SHP77 (cell line): Measurements from ENCODE around the gene AGBL5.

ENCODE experiments used
- DNase-seq, 2 experiments: peaks; one replicate each; lab custom pipeline; 2025; lab: John Stamatoyannopoulos, UW

AGBL5 gene

DNA sequence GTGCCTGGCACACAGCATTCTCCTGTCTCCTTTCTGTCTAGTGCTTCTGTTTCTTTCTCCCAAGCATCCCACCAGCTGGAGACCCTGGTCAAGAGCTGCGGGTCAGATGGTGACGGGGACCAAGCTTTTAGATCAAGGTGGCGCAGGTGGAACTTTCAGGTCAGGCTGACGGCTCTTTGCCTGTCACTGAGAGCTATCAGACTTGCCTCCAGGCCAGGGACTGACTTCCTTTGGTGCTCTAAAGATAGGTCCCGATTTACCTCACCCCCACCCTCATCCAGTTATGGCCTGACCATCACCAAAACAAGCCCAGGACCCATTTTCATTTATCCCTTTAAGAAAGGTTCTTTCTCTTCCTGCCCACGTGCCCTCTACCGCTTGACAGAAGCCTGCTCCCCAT lies 25.8 kb downstream of the AGBL5 start:
- no peak for DNase-seq

DNA sequence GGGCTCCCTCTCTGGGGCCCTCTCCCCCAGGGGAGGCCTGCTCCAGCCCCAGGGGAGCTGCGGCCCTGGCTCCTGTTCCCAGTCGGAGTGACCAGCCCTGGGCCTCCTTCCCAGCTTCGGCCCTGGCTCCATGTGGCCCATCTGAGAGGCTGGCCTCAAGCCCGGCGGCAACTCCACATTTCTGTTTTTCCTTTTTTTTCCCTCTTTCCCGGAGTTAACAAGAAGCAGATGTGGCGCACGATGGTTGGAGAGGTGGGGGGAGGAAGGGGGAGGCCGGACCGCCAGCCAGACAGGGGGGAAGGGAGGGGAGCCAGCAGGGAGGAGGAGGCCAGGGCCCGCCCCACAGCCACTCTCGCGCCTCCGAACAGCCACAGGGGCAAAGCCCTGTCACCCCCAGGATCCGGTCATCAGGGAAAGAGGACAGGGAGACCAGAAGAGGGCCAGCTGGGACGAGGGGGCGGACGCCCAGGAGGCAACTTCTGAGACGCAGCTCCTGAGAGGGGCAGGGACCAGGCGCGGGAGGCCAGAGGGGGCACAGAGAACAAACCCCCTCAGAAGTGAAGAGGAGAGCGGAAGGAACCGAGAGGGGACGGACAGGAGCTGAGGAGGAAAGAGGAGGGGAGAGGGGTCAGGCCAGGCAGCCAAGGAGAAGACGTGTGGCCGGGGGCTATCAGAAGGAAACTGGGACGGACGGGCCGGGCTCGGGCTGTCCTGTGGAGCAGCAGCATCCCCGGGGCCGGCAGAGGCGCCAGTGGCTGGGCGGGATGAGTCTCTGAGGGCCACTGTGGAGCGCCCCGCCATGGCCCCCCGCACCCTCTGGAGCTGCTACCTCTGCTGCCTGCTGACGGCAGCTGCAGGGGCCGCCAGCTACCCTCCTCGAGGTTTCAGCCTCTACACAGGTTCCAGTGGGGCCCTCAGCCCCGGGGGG lies 27.1 kb downstream of the AGBL5 start, which contains the start of gene EMILIN1:
EMILIN1 (plus strand) TSS at position 349 of the 928 bp plus-strand sequence; CDS start at position 800, 451 bp downstream.
- DNase-seq, result no peak

DNA sequence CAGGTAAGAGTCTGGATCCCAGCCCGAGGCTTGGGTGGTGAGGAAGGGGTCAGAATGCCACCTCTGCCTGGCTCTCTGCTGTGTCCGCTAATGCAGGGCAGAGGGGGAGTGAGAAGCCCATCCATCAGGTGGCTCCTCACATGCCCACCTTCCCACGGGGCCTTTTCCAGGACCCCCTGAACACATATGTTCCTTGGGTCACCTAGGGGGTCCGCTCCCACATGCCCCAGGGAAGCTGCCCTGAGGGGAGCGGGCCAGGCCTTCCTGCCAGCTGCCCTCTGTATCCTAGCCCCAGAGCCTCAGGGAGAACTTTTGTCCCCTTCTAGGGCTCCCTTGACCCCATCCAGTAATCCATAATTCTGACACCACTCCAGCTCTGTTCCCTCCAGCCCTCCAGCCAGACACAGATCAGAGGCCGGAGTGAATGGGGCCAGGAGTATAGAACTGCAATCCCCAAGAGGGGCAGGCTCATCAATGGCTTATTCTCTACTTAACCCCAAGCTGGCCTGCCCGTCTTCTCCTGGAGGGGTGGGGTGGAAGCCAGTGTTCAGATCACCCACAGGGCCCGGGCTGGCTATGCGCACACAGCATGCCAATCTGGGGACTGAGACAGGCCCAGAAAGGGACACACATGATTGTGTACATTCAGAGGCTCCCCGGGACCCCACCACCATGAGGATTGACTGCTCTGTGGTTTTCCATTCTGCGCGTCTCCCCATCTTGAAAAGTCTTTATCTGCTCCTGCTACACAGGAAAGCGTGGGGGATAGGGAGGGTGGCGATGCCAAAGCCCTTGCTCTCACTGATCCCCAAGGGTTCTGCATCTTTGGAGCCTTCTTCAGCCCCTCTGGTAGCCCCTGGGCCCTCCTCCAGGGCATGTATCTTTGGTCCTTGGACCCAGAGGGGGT lies 28.0 kb downstream of the AGBL5 start:
- DNase-seq, result no peak

DNA sequence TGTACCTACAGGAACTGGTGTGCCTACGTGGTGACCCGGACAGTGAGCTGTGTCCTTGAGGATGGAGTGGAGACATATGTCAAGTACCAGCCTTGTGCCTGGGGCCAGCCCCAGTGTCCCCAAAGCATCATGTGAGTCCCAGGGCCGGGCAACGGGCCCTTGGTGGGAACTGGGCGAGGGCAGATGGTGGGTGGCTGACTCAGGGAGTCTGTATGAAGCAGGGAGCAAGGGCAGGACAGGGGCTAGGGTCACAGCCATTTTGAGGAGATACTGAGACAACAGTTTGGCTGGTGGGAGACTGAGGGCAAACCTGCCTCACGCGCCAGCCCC lies 28.6 kb downstream of the AGBL5 start:
- DNase-seq, result no peak

DNA sequence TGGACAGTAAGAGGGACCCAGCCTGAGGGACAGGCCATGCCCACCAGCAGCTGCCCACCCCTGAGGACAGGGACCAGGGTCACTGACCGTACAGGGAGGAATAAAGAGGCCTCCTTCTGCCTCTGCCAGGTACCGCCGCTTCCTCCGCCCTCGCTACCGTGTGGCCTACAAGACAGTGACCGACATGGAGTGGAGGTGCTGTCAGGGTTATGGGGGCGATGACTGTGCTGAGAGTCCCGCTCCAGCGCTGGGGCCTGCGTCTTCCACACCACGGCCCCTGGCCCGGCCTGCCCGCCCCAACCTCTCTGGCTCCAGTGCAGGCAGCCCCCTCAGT lies 29.1 kb downstream of the AGBL5 start:
- DNase-seq, result no peak

DNA sequence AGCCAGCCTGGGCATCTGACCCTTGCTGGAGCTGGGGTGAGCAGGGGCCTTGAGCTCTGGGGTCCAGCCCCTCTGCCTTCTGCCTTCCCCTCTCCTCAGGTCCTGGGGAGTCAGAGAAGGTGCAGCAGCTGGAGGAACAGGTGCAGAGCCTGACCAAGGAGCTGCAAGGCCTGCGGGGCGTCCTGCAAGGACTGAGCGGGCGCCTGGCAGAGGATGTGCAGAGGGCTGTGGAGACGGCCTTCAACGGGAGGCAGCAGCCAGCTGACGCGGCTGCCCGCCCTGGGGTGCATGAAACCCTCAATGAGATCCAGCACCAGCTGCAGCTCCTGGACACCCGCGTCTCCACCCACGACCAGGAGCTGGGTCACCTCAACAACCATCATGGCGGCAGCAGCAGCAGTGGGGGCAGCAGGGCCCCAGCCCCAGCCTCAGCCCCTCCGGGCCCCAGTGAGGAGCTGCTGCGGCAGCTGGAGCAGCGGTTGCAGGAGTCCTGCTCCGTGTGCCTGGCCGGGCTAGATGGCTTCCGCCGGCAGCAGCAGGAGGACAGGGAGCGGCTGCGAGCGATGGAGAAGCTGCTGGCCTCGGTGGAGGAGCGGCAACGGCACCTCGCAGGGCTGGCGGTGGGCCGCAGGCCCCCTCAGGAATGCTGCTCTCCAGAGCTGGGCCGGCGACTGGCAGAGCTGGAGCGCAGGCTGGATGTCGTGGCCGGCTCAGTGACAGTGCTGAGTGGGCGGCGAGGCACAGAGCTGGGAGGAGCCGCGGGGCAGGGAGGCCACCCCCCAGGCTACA lies 30.7 kb downstream of the AGBL5 start:
- no peak for DNase-seq

DNA sequence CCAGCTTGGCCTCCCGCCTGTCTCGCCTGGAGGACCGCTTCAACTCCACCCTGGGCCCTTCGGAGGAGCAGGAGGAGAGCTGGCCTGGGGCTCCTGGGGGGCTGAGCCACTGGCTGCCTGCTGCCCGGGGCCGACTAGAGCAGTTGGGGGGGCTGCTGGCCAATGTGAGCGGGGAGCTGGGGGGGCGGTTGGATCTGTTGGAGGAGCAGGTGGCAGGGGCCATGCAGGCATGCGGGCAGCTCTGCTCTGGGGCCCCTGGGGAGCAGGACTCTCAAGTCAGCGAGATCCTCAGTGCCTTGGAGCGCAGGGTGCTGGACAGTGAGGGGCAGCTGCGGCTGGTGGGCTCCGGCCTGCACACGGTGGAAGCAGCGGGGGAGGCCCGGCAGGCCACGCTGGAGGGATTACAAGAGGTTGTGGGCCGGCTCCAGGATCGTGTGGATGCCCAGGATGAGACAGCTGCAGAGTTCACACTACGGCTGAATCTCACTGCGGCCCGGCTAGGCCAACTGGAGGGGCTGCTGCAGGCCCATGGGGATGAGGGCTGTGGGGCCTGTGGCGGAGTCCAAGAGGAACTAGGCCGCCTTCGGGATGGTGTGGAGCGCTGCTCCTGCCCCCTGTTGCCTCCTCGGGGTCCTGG lies 31.4 kb downstream of the AGBL5 start:
- DNase-seq, result no peak

DNA sequence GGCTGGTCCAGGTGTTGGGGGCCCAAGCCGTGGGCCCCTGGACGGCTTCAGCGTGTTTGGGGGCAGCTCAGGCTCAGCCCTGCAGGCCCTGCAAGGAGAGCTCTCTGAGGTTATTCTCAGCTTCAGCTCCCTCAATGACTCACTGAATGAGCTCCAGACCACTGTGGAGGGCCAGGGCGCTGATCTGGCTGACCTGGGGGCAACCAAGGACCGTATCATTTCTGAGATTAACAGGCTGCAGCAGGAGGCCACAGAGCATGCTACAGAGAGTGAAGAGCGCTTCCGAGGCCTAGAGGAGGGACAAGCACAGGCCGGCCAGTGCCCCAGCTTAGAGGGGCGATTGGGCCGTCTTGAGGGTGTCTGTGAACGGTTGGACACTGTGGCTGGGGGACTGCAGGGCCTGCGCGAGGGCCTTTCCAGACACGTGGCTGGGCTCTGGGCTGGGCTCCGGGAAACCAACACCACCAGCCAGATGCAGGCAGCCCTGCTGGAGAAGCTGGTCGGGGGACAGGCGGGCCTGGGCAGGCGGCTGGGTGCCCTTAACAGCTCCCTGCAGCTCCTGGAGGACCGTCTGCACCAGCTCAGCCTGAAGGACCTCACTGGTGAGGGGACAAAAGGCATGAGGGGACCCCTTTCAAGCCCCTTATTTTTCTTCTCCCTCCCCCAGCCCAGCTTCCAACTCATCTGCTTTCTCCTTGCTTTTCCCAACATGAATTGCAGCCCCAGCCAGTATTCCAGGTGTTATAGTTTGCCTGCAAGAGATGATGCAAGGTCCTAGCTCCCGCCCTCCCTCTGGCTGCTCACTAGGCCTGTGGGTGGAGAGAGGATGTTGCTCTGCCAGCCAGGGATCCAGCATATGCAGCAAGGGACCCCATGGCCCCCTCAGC lies 32.2 kb downstream of the AGBL5 start:
- DNase-seq, result peak in 1 of 2 experiments; percentile 40

DNA sequence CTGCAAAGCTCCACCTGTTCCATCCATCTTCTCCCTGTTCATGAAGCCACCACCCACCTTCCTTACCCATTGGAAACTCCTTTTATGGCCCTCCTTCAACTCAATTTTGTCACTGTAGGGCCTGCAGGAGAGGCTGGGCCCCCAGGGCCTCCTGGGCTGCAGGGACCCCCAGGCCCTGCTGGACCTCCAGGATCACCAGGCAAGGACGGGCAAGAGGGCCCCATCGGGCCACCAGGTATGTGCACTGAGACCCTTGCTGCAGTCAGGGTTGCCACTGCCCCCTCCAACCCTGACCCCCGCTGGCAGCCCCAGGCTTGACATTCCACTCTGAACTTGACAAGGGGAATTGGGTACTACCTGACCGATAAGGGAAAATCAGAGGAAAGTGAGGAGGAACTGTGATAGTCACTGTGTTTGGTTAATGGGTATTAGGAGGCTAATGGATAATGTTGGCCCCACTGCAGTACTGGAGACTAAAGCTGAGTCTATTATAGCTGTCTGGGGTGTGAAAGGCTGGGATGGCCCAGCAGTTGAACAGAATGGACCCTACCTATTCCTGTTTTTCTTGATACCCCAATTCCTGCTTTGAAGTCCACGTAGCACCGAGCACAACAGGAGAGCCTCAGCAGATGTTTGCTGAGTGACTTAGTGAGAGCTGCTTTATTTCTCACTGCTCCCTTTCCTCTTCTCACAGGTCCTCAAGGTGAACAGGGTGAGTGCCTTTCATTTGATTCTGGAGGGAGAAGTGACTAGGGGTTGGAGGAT lies 33.0 kb downstream of the AGBL5 start:
- no peak for DNase-seq

DNA sequence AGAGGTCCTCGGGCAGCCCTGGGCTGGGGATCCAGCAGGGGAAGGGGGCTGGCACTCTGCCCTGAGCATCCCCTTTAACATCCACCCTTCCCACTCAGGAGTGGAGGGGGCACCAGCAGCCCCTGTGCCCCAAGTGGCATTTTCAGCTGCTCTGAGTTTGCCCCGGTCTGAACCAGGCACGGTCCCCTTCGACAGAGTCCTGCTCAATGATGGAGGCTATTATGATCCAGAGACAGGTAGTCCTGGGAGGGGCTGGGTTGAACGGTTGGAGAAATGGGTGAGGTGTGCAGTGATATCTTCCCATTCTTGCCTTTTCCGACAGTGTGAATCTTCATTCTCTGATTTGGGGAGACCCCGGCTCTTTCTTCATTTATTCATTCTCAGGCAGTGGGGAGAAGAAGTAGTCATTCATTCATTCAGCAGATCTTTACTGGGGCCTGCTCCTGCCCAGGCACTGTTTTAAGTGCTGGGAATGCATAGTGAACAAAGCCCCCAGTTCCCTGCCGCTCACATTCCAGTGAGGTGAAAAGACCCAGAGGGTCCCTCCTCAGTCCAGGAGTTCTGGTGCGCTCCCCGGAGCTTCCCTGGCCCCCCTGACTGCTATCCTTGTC lies 33.7 kb downstream of the AGBL5 start:
- DNase-seq, result no peak

DNA sequence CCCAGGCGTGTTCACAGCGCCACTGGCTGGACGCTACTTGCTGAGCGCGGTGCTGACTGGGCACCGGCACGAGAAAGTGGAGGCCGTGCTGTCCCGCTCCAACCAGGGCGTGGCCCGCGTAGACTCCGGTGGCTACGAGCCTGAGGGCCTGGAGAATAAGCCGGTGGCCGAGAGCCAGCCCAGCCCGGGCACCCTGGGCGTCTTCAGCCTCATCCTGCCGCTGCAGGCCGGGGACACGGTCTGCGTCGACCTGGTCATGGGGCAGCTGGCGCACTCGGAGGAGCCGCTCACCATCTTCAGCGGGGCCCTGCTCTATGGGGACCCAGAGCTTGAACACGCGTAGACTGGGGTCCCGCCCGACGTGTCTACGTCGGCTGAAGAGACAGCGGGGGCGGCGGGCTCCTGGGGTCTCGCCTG lies 34.2 kb downstream of the AGBL5 start:
- peak; percentile 42 to 76 for DNase-seq

DNA sequence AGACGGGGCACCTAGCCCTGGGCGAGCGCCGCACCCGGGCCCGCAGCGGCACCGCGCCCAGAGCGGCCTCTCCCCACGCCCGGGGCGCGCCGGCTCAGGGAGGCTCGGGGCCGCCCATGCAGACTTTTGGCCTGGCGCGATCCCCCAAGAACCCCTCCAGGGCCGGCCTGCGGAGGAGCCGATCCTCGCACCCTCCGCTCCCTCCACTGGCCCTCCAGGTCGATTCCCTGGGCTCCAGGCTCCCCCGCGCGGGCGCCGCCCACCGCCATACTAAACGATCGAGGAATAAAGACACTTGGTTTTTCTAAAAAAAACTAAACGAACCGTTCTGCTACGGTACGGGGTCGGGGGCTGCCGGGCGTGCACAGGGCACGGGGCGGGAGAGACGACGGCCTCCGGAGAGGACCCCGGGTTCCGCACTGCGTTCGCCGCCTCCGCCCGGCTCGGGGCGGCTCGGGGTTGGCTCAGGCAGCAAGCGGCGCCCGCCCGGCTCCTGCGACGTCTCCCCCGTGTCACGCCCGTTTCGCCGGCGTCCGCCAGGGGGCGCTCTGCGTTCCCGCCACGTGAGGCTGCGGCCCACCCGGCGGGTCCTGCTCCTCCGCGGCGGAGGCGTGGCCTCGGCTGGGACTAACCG lies 34.7 kb downstream of the AGBL5 start:
- peak; percentile 88 to 90 for DNase-seq

DNA sequence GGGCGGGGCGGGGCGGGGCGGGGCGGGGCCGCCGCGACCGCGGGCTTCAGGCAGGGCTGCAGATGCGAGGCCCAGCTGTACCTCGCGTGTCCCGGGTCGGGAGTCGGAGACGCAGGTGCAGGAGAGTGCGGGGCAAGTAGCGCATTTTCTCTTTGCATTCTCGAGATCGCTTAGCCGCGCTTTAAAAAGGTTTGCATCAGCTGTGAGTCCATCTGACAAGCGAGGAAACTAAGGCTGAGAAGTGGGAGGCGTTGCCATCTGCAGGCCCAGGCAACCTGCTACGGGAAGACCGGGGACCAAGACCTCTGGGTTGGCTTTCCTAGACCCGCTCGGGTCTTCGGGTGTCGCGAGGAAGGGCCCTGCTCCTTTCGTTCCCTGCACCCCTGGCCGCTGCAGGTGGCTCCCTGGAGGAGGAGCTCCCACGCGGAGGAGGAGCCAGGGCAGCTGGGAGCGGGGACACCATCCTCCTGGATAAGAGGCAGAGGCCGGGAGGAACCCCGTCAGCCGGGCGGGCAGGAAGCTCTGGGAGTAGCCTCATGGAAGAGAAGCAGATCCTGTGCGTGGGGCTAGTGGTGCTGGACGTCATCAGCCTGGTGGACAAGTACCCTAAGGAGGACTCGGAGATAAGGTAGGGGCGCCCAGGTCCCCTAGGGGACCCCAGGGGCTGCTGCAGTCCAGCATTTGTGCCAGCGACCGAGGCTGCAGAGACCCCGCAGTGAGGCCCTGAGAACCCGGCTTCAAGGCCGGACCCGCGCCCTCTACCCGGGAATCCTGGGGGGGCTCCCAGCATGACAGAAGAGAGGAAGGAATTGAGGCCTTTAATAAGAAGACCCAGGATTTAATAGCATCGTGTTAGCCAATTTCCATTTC lies 35.5 kb downstream of the AGBL5 start, which contains the start of gene KHK:
KHK (plus strand) TSS at position 49 of the 870 bp plus-strand sequence; CDS start at position 537, 488 bp downstream.
- DNase-seq, result peak; percentile 69

DNA sequence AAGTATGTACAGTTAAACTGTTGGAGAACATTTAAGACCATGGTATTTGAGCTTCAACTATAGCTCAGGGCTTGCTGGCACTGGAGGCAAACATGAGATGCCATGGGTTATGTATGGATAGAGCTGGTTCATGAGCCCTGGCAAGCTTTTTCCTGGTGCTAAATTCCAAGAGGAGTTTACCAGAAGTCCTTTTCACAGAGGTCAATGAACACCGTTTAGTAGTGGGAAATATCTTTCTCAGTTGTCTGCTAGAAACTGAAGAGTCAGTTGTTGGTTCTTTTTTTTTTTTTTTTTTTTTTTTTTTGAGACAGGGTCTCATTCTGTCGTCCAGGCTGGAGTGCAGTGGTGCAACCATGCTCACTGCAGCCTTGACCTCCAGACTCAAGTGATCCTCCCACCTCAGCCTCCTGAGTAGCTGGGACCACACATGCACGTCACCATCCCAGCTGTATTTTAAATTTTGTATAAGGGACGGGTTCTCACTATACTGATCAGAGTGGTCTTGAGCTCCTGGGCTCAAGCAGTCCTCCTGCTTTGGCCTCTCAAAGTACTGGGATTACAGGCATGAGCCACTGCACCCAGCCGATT lies 36.4 kb downstream of the AGBL5 start:
- no peak for DNase-seq

DNA sequence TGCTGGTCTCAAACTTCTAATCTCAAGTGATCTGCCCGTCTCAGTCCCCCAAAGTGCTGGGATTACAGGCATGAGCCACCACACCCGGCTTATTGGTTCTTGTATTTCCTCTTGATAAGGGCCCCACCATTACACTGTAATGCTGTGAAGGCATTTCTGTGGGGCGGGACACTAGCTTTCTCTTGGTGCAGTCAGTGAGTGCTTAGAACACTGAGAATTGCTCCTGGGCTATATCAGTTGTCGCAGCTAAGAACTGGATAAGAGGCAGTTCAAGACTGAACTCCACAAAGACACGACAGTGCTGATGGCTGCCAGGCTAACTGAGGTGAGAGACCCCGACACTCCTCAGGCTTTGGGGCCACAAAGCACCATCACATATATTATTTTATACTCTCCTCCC lies 37.2 kb downstream of the AGBL5 start:
- DNase-seq, result no peak

DNA sequence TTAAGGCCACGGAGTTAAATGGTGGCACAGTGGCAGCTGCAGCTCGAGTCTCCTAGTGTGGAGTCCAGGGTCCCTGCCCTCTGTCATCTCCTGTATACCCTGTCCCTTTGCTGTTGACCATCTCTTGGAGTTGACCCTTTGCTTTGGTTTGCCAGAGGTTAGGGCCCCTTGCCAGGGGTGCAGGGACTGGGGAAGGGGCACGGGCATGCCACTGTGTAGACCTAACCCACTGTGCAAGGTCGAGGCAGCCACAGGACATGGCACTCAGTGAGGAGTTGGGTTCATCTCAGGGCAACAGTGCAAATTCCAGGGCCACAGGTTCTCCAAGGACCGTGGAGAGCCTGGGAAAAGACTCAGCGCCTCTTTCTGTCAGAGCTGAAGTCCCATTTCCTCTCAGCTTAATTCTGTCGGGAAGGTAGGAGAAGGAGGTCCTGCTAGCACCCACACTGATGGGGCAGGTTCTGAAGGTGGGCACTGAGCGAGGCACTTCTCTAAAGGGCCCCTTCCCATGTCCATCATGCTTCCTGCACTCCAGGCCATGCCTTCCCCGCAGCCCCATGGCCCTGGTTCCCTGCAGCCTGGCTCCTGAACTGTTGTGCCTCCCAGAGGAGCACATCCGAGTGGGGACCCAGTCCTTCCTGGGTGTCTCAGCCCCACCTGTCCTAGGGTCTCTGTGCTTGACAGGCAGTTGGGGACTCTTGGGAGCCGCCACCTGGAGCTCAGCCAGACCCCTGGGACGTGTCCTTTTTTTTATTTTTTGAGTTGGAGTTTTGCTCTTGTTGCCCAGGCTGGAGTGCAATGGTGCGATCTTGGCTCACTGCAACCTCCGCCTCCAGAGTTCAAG lies 37.9 kb downstream of the AGBL5 start:
- no peak for DNase-seq
